A549 (cell line): ENCODE results near the gene RNF183. TPM values are rescaled to one million over a fixed set of nuclear protein-coding genes. Genes with fewer than 3 reads are reported as not detected.
"Not testable (repeated sequence)": the region's sequence is repeated elsewhere in the genome, so short reads cannot be mapped to it uniquely, and the experiment has no call there.

Experiments
- ATAC-seq, 2 experiments: fragments of 200-7000 bp in 1 of 2; fragments of >200 bp in 1 of 2; cut with Nextera tagmentation in 1 of 2; cut with Tn5 transposase in 1 of 2; 3 replicates each; pipeline versions ENCODE4 v1.8.0 to v1.9.1; 2018 to 2020; ENCODE audit warnings: mild to moderate bottlenecking in 1 of 2, moderate library complexity in 1 of 2
- CTCF ChIA-PET: fragments of 300-600 bp; sonication (Branson Sonifier 250); formaldehyde crosslinking; extraction: SDS; loops from one replicate; lab custom pipeline; 2021; ENCODE audit warnings: antibody characterized with exemption, inconsistent platforms; lab: Yijun Ruan, JAX
- POLR2A ChIA-PET: fragments of 350-600 bp; formaldehyde crosslinking; extraction: SDS; loops from one replicate; lab custom pipeline; 2021; ENCODE audit warnings: antibody characterized with exemption, inconsistent platforms; lab: Yijun Ruan, JAX
- DNase-seq, 2 experiments: peaks; one replicate each; pipeline versions ENCODE4 v3.0.0 to v3.0.0-alpha.2; 2011 to 2016; ENCODE audit warnings: low read depth in 1 of 2, low spot score in 1 of 2
- FAIRE-seq: peaks from 2 replicates; lab custom pipeline; 2011; peaks lifted over from hg19 to GRCh38; lab: Jason Lieb, UNC
- H3K27ac ChIP-seq, 2 experiments: fragments of >200 bp; sonication (Bioruptor Twin); formaldehyde crosslinking; 3 replicates each; pipeline ENCODE4 v1.5.1; 2016 to 2017
- H3K4me1 ChIP-seq: fragments of >200 bp; sonication (Bioruptor Twin); formaldehyde crosslinking; 3 replicates; pipeline ENCODE4 v1.6.1; 2016
- H3K4me2 ChIP-seq: fragments of >200 bp; sonication (Bioruptor Twin); formaldehyde crosslinking; 3 replicates; pipeline ENCODE4 v1.6.1; 2016
- H3K4me3 ChIP-seq: fragments of >200 bp; sonication (Bioruptor Twin); formaldehyde crosslinking; 3 replicates; pipeline ENCODE4 v1.5.1; 2016
- H3K9me3 ChIP-seq: fragments of >200 bp; sonication (Bioruptor Twin); formaldehyde crosslinking; 3 replicates; pipeline ENCODE4 v1.6.1; 2016
- BHLHE40 ChIP-seq: IDR thresholded peaks from 2 replicates; pipeline ENCODE4 v1.6.1; 2012; ENCODE audit warnings: low read depth, low read length, inconsistent platforms
- CBX8 ChIP-seq: fragments of 200-600 bp; sonication (generic); IDR thresholded peaks from 2 replicates; pipeline ENCODE4 v1.6.1; 2016
- CHD2 ChIP-seq: fragments of 150-350 bp; IDR thresholded peaks from 2 replicates; pipeline ENCODE4 v1.6.1; 2014; ENCODE audit warnings: low read length; ENCODE audit not compliant: partially characterized antibody
- EHF ChIP-seq: fragments of 250-450 bp; sonication (Bioruptor Pico); IDR thresholded peaks from 2 replicates; pipeline ENCODE4 v1.5.0; 2020; ENCODE audit warnings: mild to moderate bottlenecking
- FOSB ChIP-seq: fragments of 250-450 bp; sonication (Bioruptor Pico); IDR thresholded peaks from 2 replicates; pipeline ENCODE4 v1.5.0; 2020; ENCODE audit warnings: mild to moderate bottlenecking, moderate library complexity
- GATA3 ChIP-seq: IDR thresholded peaks from 2 replicates; pipeline ENCODE4 v1.6.1; 2012; ENCODE audit warnings: borderline replicate concordance
- HDAC2 ChIP-seq: fragments of 200-600 bp; sonication (generic); IDR thresholded peaks from 2 replicates; pipeline ENCODE4 v1.6.1; 2016
- HOXA7 ChIP-seq: fragments of 250-450 bp; sonication (Bioruptor Pico); IDR thresholded peaks from 2 replicates; pipeline ENCODE4 v1.5.0; 2020; ENCODE audit warnings: mild to moderate bottlenecking, moderate library complexity
- HOXB13 ChIP-seq: fragments of 250-450 bp; sonication (Bioruptor Pico); IDR thresholded peaks from 2 replicates; pipeline ENCODE4 v1.5.0; 2020; ENCODE audit warnings: low read depth, mild to moderate bottlenecking, moderate library complexity
- HOXB5 ChIP-seq: fragments of 250-450 bp; sonication (Bioruptor Pico); IDR thresholded peaks from 2 replicates; pipeline ENCODE4 v1.5.0; 2020; ENCODE audit warnings: mild to moderate bottlenecking, moderate library complexity
- KDM1A ChIP-seq: fragments of 200-600 bp; sonication (generic); IDR thresholded peaks from 2 replicates; pipeline ENCODE4 v1.6.1; 2016; ENCODE audit warnings: low read depth, mild to moderate bottlenecking
- KDM5A ChIP-seq: fragments of 200-600 bp; sonication (generic); IDR thresholded peaks from 2 replicates; pipeline ENCODE4 v1.6.1; 2016; ENCODE audit warnings: antibody characterized with exemption, mild to moderate bottlenecking
- MAFK ChIP-seq: fragments of 450-650 bp; IDR thresholded peaks from 2 replicates; pipeline ENCODE4 v1.6.1; 2014; ENCODE audit not compliant: partially characterized antibody
- MYC ChIP-seq: IDR thresholded peaks from 2 replicates; pipeline ENCODE4 v1.6.1; 2012; ENCODE audit warnings: mild to moderate bottlenecking, inconsistent platforms, low read length, improper control_type of control experiment, borderline replicate concordance
- NPAS2 ChIP-seq: fragments of 250-450 bp; sonication (Bioruptor Pico); IDR thresholded peaks from 2 replicates; pipeline ENCODE4 v1.8.0; 2022; ENCODE audit warnings: mild to moderate bottlenecking, moderate library complexity, borderline replicate concordance
- NR3C1 ChIP-seq: fragments of >200 bp; sonication (Bioruptor Twin); formaldehyde crosslinking; IDR thresholded peaks from 3 replicates; pipeline ENCODE4 v1.6.1; 2017
- POLR2A ChIP-seq: IDR thresholded peaks from 2 replicates; pipeline ENCODE4 v1.6.1; 2012; ENCODE audit warnings: mild to moderate bottlenecking, low read length
- POLR2AphosphoS2 ChIP-seq: conservative IDR thresholded peaks from 2 replicates; pipeline ENCODE4 v1.6.1; 2012; ENCODE audit warnings: low read length, improper control_type of control experiment, inconsistent platforms
- RAD21 ChIP-seq, 2 experiments: fragments of >200 bp in 1 of 2; sonication (Bioruptor Twin) in 1 of 2; formaldehyde crosslinking in 1 of 2; IDR thresholded peaks in 1 of 2; conservative IDR thresholded peaks in 1 of 2; 2 replicates in 1 of 2; 3 replicates in 1 of 2; pipeline ENCODE4 v1.6.1; 2012 to 2018; ENCODE audit warnings: inconsistent platforms in 1 of 2
- RARB ChIP-seq: fragments of 250-450 bp; sonication (Bioruptor Pico); IDR thresholded peaks from 2 replicates; pipeline ENCODE4 v1.8.0; 2021; ENCODE audit warnings: mild to moderate bottlenecking, moderate library complexity
- RCOR1 ChIP-seq: fragments of 150-350 bp; IDR thresholded peaks from 2 replicates; pipeline ENCODE4 v1.6.1; 2014; ENCODE audit warnings: antibody characterized with exemption, low read length, low read depth
- RFX5 ChIP-seq: fragments of 450-650 bp; IDR thresholded peaks from 2 replicates; pipeline ENCODE4 v1.7.1; 2014; ENCODE audit warnings: antibody characterized with exemption, mild to moderate bottlenecking, moderate library complexity
- SMC3 ChIP-seq: fragments of >200 bp; sonication (Bioruptor Twin); formaldehyde crosslinking; IDR thresholded peaks from 3 replicates; pipeline ENCODE4 v1.6.1; 2018; ENCODE audit warnings: inconsistent platforms
- SREBF2 ChIP-seq: fragments of 450-650 bp; IDR thresholded peaks from 2 replicates; pipeline ENCODE4 v1.6.1; 2014; ENCODE audit warnings: mild to moderate bottlenecking, moderate library complexity
- TFCP2L1 ChIP-seq: fragments of 250-450 bp; sonication (Bioruptor Pico); IDR thresholded peaks from 2 replicates; pipeline ENCODE4 v1.5.0; 2021; ENCODE audit warnings: mild to moderate bottlenecking
- ZNF302 ChIP-seq: fragments of 250-450 bp; sonication (Bioruptor Pico); IDR thresholded peaks from 2 replicates; pipeline ENCODE4 v1.9.0; 2021; ENCODE audit warnings: inconsistent platforms, mild to moderate bottlenecking, moderate library complexity
- ZSCAN20 ChIP-seq: fragments of 250-450 bp; sonication (Bioruptor Pico); IDR thresholded peaks from 2 replicates; pipeline ENCODE4 v1.8.0; 2022; ENCODE audit warnings: mild to moderate bottlenecking, moderate library complexity
- WGBS: methylation state at CpG from one replicate; pipeline ENCODE4 v1.1.6; 2017; ENCODE audit errors: missing lambda C conversion rate; 5-methylcytosine and 5-hydroxymethylcytosine counted together
- polyA plus RNA-seq, 4 experiments: library from polyadenylated mRNA; depleted of rRNA in 3 of 4; stranded (reverse); fragments of >200 nt; fragmentation: RNase III in 1 of 4; extraction: RNeasy Plus Mini Kit Qiagen cat#74134 plus additional on column Dnase treatment in 1 of 4; gene quantifications; 2 replicates in 3 of 4; 3 replicates in 1 of 4; pipeline ENCODE4 v1.2.3, GENCODE V29; 2011 to 2017
- TF ChIP-seq, protein P1 (sequence below): fragments of 250-450 bp; sonication (Bioruptor Pico); IDR thresholded peaks from 2 replicates; pipeline ENCODE4 v1.5.0; 2021; ENCODE audit warnings: mild to moderate bottlenecking, moderate library complexity, borderline replicate concordance
- TF ChIP-seq, protein P2 (sequence below): fragments of >200 bp; sonication (Bioruptor Twin); formaldehyde crosslinking; IDR thresholded peaks from 2 replicates; pipeline ENCODE4 v1.6.1; 2016
- TF ChIP-seq, protein P3 (sequence below): fragments of >200 bp; sonication (Bioruptor Twin); formaldehyde crosslinking; IDR thresholded peaks from 3 replicates; pipeline ENCODE4 v1.6.1; 2016
- TF ChIP-seq, protein P4 (sequence below): IDR thresholded peaks from 2 replicates; pipeline ENCODE4 v1.6.1; 2012

RNF183 gene
- polyA plus RNA-seq, 2 of the 4 experiments (the other 2 are of a cell fraction) = 0.13 TPM; not detected in 1

DNA sequence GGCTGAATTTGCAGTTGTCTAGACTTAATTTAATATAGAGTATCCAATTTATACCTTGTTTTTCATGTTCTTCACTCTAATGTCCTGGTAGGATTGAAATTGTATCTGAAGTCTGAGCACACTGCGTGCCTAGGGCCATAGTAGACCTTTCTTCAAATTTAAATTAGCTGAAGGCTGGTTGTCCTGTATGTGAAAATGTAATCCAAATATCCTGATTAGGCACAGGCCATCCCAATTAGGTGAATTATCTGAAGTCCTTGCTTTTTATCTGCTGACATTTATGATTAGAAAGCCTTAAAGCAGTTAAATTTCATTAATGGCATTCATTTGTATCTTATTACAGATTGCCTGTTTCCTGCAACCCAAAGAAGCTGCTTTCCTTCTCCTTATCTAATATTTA lies 48.2 kb downstream of the RNF183 start:
- Histone ChIP-seq H3K4me2 (no peak overlapping the region), H3K4me3 (no peak overlapping the region), H3K9me3 (0 out of 3 replicates have a peak, but pooled peaks cover 4% of the 10 kb centered on the region), H3K4me1 (no peaks in the 10 kb centered on the region), H3K27ac (no peak overlapping the region)
- FAIRE-seq (no peak), ATAC-seq (no peak), DNase-seq (no peak)
- 93% methylated on average over 1 of the region's 1 CpG for WGBS
- ChIA-PET POLR2A (no interaction called here), CTCF (interaction anchor here (4.1 kb wide), 1 partner anchor 19 kb away, joined by 18 read pairs; no protein-coding TSS in a partner anchor)
- no peak for TF ChIP-seq RCOR1
- TF ChIP-seq MAFK = no peak
- no peak for TF ChIP-seq ZSCAN20 (CRISPR knock-in tag)

DNA sequence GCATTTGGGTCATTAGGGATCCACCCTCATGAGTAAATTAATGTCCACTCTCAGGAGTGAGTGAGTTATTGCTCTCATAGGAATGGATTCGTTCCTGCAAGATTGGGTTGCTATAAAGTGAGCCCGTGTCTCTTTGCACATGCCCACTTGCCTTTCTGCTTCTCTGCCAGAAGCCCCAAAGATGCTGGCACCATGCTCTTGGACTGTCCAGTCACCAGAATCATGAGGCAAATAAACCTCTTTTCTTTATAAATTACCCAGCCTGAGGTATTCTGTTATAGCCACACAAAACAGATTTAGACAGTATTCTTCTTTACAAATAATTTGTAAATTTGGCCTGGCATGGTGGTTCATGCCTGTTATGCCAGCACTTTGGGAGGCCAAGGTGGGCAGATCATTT lies 52.4 kb downstream of the RNF183 start:
- Histone ChIP-seq H3K27ac (no peak overlapping the region), H3K9me3 (0 out of 3 replicates have a peak, but pooled peaks cover 4% of the 10 kb centered on the region), H3K4me2 (no peak overlapping the region), H3K4me3 (no peak overlapping the region), H3K4me1 (no peaks in the 10 kb centered on the region)
- no peak for ATAC-seq
- ChIA-PET POLR2A (no interaction called here), CTCF (interaction anchor here (0.7 kb wide), 1 partner anchor 438 kb away, joined by 3 read pairs; no protein-coding TSS in a partner anchor)
- no peak for TF ChIP-seq RAD21 (conservative IDR thresholded peaks at IDR 0.05 in 1 of 2, IDR thresholded peaks at IDR 0.05 in 1 of 2)
- TF ChIP-seq KDM5A = no peak
- no peak for TF ChIP-seq TFCP2L1
- no peak for TF ChIP-seq SREBF2
- TF ChIP-seq, protein P1, sequence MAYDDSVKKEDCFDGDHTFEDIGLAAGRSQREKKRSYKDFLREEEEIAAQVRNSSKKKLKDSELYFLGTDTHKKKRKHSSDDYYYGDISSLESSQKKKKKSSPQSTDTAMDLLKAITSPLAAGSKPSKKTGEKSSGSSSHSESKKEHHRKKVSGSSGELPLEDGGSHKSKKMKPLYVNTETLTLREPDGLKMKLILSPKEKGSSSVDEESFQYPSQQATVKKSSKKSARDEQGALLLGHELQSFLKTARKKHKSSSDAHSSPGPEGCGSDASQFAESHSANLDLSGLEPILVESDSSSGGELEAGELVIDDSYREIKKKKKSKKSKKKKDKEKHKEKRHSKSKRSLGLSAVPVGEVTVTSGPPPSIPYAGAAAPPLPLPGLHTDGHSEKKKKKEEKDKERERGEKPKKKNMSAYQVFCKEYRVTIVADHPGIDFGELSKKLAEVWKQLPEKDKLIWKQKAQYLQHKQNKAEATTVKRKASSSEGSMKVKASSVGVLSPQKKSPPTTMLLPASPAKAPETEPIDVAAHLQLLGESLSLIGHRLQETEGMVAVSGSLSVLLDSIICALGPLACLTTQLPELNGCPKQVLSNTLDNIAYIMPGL (CRISPR knock-in tag) = no peak
- TF ChIP-seq KDM1A = no peak
- no peak for TF ChIP-seq CBX8
- no peak for TF ChIP-seq CHD2
- TF ChIP-seq GATA3 = no peak
- TF ChIP-seq, protein P2, sequence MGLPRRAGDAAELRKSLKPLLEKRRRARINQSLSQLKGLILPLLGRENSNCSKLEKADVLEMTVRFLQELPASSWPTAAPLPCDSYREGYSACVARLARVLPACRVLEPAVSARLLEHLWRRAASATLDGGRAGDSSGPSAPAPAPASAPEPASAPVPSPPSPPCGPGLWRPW = no peak
- no peak for TF ChIP-seq NPAS2 (CRISPR knock-in tag)
- no peak for TF ChIP-seq POLR2AphosphoS2
- TF ChIP-seq HOXB5 (CRISPR knock-in tag) = no peak
- TF ChIP-seq NR3C1 = no peak
- TF ChIP-seq FOSB (CRISPR knock-in tag) = no peak
- no peak for DNase-seq
- WGBS = 85% methylated on average over 2 of the region's 2 CpGs
- FAIRE-seq = no peak

DNA sequence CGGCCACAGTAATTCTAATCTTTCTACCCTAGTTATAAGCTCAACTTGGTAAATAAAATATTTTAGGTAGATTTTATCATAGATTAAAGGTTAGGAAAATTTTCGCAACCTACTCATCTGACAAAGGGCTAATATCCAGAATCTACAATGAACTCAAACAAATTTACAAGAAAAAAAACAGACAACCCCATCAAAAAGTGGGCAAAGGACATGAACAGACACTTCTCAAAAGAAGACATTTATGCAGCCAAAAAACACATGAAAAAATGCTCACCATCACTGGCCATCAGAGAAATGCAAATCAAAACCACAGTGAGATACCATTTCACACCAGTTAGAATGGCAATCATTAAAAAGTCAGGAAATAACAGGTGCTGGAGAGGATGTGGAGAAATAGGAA lies 53.5 kb downstream of the RNF183 start:
- H3K4me2 ChIP-seq, H3K9me3 ChIP-seq, H3K4me3 ChIP-seq, POLR2A ChIA-PET, H3K4me1 ChIP-seq, CTCF ChIA-PET, ATAC-seq, DNase-seq, FAIRE-seq, H3K27ac ChIP-seq: not testable (repeated sequence)
- WGBS = 93% methylated on average over 2 of the region's 2 CpGs

DNA sequence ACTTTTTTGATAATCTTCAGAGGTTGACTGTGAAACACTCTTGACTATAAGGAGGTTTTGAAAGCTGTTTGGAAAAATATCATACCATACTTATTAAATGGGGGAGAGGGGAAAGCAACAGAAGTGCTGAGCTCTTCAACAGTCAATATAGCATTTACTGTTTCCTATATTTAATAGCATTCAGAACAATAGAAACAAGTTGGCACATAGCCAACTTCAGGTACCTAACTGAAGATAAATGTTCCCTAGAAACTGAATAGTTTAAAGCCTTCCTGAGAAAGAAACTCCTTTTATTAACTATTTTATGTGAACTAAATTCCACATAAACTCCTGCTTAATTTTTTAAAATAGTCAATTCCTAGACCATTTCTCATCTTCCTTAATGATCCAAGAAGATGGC lies 55.5 kb downstream of the RNF183 start:
- ATAC-seq = no peak
- ChIA-PET CTCF (interaction anchor here (1.2 kb wide), 1 partner anchor 14 kb away, joined by 3 read pairs; no protein-coding TSS in a partner anchor), POLR2A (no interaction called here)
- Histone ChIP-seq H3K4me3 (no peak overlapping the region), H3K4me1 (no peaks in the 10 kb centered on the region), H3K9me3 (0 out of 3 replicates have a peak, but pooled peaks cover 4% of the 10 kb centered on the region), H3K4me2 (no peak overlapping the region), H3K27ac (no peak overlapping the region)
- no peak for FAIRE-seq
- TF ChIP-seq BHLHE40 = no peak
- no peak for TF ChIP-seq HOXA7
- TF ChIP-seq, protein P3, sequence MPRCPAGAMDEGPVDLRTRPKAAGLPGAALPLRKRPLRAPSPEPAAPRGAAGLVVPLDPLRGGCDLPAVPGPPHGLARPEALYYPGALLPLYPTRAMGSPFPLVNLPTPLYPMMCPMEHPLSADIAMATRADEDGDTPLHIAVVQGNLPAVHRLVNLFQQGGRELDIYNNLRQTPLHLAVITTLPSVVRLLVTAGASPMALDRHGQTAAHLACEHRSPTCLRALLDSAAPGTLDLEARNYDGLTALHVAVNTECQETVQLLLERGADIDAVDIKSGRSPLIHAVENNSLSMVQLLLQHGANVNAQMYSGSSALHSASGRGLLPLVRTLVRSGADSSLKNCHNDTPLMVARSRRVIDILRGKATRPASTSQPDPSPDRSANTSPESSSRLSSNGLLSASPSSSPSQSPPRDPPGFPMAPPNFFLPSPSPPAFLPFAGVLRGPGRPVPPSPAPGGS = no peak
- no peak for TF ChIP-seq POLR2A
- TF ChIP-seq RARB = no peak
- no peak for TF ChIP-seq RFX5
- no peak for TF ChIP-seq GATA3
- TF ChIP-seq MYC = no peak
- no peak for TF ChIP-seq SMC3
- no peak for TF ChIP-seq RCOR1
- no peak for TF ChIP-seq EHF (CRISPR knock-in tag)
- TF ChIP-seq, protein P4, sequence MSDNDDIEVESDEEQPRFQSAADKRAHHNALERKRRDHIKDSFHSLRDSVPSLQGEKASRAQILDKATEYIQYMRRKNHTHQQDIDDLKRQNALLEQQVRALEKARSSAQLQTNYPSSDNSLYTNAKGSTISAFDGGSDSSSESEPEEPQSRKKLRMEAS = no peak
- no peak for TF ChIP-seq FOSB (CRISPR knock-in tag)
- no peak for TF ChIP-seq ZNF302 (CRISPR knock-in tag)
- TF ChIP-seq, protein P2 = no peak
- TF ChIP-seq CHD2 = no peak
- TF ChIP-seq KDM5A = no peak
- TF ChIP-seq HOXB13 (CRISPR knock-in tag) = no peak
- no peak for TF ChIP-seq HDAC2
- no peak for DNase-seq
